LNCAP (cell line): ENCODE measurements around the gene SPACA5.
"Not testable (repeated sequence)": the region's sequence is repeated elsewhere in the genome, so short reads cannot be mapped to it uniquely, and the experiment has no call there.

Source experiments
- TF ChIP-seq, protein P1 (sequence below): fragments of 450-650 bp; IDR thresholded peaks from 2 replicates; pipeline ENCODE4 v1.5.1; 2017; ENCODE audit warnings: mild to moderate bottlenecking

The SPACA5 gene

DNA sequence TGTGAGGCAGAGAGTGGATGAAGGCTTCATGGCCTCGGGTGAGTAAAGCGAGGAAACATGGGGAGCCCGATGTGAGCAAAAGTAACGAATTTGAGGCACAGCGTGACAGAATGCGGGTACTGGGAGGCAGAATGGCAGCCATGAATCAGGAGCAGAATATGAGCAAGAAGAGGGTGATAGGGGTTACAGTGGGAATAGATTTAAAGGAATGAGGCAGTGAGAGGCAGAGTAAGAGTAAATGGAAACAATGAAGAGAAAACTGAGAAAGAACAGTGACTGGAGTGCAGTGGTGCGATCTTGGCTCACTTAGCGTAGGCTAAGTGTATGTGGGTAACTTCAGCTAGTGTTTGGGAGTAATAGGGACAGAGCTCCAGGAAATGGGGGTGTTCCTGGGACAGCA lies at the start of gene SPACA5:
Gene SPACA5 (plus strand): TSS at position 301 of the 400 bp plus-strand sequence. CDS start 815 bp downstream, outside the sequence.
- TF ChIP-seq, protein P1, sequence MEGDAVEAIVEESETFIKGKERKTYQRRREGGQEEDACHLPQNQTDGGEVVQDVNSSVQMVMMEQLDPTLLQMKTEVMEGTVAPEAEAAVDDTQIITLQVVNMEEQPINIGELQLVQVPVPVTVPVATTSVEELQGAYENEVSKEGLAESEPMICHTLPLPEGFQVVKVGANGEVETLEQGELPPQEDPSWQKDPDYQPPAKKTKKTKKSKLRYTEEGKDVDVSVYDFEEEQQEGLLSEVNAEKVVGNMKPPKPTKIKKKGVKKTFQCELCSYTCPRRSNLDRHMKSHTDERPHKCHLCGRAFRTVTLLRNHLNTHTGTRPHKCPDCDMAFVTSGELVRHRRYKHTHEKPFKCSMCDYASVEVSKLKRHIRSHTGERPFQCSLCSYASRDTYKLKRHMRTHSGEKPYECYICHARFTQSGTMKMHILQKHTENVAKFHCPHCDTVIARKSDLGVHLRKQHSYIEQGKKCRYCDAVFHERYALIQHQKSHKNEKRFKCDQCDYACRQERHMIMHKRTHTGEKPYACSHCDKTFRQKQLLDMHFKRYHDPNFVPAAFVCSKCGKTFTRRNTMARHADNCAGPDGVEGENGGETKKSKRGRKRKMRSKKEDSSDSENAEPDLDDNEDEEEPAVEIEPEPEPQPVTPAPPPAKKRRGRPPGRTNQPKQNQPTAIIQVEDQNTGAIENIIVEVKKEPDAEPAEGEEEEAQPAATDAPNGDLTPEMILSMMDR: not testable (repeated sequence)

DNA sequence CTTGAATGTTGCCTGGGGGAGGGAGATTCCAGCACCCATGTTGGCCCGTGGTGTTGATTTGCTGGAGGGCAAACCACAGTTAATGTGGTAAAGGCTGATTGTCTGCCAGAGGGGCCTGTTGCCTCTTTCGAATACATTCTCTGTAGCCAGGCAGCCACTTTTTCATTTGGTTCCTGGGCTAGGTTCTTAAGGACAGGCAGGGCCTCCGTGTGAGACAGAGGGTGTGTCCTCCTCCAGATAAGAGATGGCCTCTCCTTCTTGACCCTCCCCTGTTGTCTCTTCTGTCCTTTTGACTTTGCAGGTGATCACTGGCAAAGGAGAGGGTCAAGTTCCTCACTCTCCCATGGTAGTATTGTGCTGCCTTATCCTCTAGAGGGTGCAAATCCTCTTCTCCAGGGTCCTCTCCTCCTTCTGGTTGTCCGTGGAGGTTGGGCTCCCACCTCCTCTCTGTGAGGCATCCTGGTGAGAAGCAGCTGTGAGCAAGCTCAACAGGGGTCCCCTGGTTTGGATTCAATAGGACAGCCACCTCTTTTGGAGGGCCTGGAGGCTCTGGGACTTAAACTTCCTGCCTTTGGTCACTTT lies 47.9 kb upstream of the SPACA5 start:
- TF ChIP-seq, protein P1: no peak

DNA sequence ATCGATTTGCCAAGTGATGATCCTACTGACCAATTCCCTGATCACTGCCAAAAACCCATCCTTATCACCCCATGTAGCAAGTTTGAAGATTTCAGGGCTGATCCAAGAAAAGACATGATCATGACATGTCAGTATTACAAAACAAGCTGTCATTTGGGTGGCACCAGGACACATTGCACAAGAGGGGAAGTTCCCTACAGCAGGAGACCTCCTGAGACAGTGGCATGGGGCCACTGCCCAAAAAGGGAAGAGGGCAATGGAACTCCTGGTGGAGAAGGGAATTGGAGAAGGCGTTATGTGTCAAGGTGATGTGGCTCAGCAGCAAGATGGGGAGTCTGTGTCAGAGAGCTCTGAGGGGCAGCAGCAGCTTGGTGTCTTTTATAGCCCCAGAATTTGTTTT lies 46.4 kb upstream of the SPACA5 start:
- TF ChIP-seq, protein P1: no peak

DNA sequence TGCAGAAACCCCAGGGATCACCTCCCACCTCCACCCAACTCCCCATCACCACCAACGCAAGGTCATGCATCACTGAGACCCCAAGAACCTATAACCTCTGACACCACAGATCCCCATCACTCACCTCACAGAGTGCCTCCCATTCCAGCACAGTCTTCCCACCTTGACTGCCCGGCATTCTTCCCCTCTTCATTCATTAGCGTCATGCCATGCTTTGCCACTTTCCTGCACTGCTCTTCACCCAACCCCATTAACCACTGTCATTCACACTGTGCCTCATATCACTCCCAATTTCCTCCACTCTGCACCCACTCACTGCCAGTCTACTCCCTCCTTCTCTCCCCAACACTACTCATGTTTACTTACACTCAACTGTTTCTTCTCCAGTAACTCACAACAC lies 33.6 kb upstream of the SPACA5 start:
- TF ChIP-seq, protein P1: no peak

DNA sequence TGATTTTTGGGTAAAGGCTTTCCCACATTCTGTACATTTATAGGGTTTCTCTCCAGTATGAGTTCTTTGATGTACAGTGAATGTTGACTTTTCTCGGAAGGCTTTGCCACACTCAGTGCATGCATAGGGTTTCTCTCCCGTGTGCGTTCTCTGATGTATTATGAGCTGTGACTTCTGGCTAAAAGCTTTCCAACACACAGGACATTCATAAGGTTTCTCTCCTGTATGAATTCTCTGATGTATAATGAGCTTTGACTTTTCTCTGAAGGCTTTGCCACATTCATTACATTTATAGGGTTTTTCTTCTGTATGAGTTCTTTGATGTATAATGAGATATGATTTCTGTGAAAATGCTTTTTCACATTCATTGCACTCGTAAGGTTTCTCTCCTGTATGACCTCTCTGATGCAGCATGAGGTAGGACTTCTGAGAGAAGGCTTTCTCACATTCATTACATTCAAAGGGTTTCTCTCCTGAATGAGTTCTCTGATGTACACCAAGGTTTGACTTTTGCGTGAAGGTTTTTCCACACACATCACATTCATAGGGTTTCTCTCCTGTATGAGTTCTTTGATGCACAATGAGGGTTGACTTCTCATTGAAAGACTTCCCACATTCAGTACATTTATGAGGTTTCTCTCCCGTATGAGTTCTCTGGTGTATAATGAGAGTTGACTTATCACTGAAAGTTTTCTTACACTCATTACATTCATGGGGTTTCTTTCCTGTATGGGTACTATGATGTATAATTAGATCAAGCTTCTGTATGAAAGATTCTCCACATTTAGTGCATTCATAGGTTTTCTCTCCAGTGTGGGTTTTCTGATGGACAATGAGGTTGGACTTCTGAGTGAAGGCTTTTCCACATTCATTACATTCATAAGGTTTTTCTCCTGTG lies 30.3 kb upstream of the SPACA5 start:
- TF ChIP-seq, protein P1: no peak

DNA sequence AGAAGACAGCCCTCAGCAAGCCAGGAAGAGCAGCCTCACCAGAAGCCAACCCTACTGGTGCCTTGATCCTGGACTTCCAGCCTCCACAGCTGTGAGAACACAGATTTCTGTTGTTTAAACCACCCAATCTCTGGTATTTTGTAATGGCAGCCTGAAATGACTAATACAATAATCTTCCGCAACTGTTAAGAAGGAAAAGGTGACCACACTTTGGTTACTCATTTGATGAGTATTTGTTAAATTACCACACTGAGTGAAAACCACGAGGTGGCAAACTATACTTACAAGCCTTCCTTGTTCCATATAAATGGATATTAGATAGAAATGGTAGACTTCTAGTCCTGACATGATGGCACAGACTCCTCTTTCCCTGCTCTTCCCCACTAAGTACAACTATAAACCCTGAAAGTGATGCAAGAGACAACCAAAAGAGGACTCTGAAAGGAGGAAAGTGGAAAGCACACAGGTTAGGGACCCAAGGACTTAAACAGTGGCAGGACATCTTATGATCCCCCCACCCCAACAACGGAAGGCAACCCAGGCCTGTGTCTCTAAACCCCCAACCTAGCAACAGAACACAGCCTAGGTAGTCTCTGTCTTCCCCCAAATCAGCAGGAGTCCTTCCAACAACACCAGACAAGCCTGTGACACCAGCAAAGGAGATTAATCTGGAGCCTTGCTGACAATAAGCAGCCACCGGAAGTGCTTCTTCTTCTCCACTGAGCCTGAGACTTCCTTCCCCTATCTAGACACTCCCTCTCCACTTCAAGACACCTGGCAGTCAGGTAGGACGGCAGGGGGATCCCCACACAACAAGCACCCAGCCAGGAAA lies 15.3 kb upstream of the SPACA5 start:
- TF ChIP-seq, protein P1: no peak

DNA sequence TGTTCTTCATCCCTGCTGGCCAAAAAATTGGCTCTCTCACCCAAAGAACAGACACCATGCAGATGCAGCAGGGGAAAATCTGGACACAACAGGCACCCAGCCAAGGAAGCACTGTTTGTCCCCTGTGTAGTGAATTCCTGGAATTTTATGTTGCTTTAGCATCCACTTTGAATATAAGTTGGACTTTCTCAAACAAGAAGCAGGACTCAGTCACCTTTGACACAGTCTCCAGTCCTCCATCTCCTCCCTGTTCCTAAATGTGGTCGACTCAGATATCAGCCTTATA lies 14.8 kb upstream of the SPACA5 start:
- TF ChIP-seq, protein P1: no peak
